Measurements from ENCODE around the gene ANP32B. TPM values are rescaled to one million over a fixed set of nuclear protein-coding genes. Genes with fewer than 3 reads are reported as not detected.

The ANP32B gene
- total RNA-seq, 2 experiments from 2014 or later, result 178 to 192 TPM

- POLR2A ChIA-PET, result no interaction called here
- no peaks in the 10 kb centered on the region for H3K36me3 ChIP-seq (ENCODE audit: insufficient read depth, low read length)
- Mint-ChIP-seq H3K9me3 (no peaks in the 10 kb centered on the region), H3K4me1 (ENCODE audit: low read depth) (peaks cover 3% of the 10 kb centered on the region), H3K36me3 (ENCODE audit: low read depth) (no peaks in the 10 kb centered on the region), H3K4me3 (no peak overlapping the region), H3K27me3 (peaks cover 4% of the 10 kb centered on the region), H3K27ac (no peak overlapping the region)
- no peak for TF ChIP-seq CTCF (IDR thresholded peaks at IDR 0.05)
- CTCF ChIA-PET, result interaction anchor here (0.8 to 1.0 kb wide), 2 partner anchors 18 to 75 kb away, joined by 3 read pairs; partner anchors contain the start of gene ANP32B
- H3K27me3 ChIP-seq (ENCODE audit: control insufficient read depth in 1 of 2, insufficient read depth in 2 of 2, low read length in 2 of 2), result no peaks in the 10 kb centered on the region
- H3K9me3 ChIP-seq (ENCODE audit: control insufficient read depth in 1 of 2, insufficient read depth in 1 of 2, low read length in 2 of 2), result no peaks in the 10 kb centered on the region
- no peak overlapping the region for H3K27ac ChIP-seq (ENCODE audit: low read depth in 1 of 2, low read length in 2 of 2)
- H3K4me3 ChIP-seq (ENCODE audit: low read length), result no peak overlapping the region
- intact Hi-C loops (cut with DNase I, micrococcal nuclease), result no loop called here
- no peak for ATAC-seq (ENCODE audit: poor library complexity)
- no peaks in the 10 kb centered on the region for H3K4me1 ChIP-seq (ENCODE audit: insufficient read depth, low read length)
- no peak for DNase-seq
Observed at GRCh38 chr9:97964901-97965300, 18.2 kb upstream of the ANP32B start.

- Histone ChIP-seq H3K36me3 (ENCODE audit: insufficient read depth, low read length) (no peaks in the 10 kb centered on the region), H3K27ac (ENCODE audit: low read depth in 1 of 2, low read length in 2 of 2) (no peak overlapping the region), H3K27me3 (ENCODE audit: control insufficient read depth in 1 of 2, insufficient read depth in 2 of 2, low read length in 2 of 2) (no peaks in the 10 kb centered on the region), H3K9me3 (ENCODE audit: control insufficient read depth in 1 of 2, insufficient read depth in 1 of 2, low read length in 2 of 2) (no peaks in the 10 kb centered on the region), H3K4me3 (ENCODE audit: low read length) (no peak overlapping the region), H3K4me1 (ENCODE audit: insufficient read depth, low read length) (no peaks in the 10 kb centered on the region)
- peaks cover 11% of the 10 kb centered on the region for H3K4me1 Mint-ChIP-seq (ENCODE audit: low read depth)
- no peak overlapping the region for H3K27ac Mint-ChIP-seq
- intact Hi-C loops (cut with DNase I, micrococcal nuclease), result no loop called here
- peaks cover 4% of the 10 kb centered on the region for H3K27me3 Mint-ChIP-seq
- no peak for ATAC-seq (ENCODE audit: poor library complexity)
- CTCF ChIA-PET, result interaction anchor here (0.7 kb wide), 1 partner anchor 32 kb away, joined by 3 read pairs; no protein-coding TSS in a partner anchor
- POLR2A ChIA-PET, result interaction anchor here (3.0 kb wide), 1 partner anchor 15 kb away, joined by 15 read pairs; the partner anchor contains the start of gene ANP32B
- no peaks in the 10 kb centered on the region for H3K9me3 Mint-ChIP-seq
- no peaks in the 10 kb centered on the region for H3K36me3 Mint-ChIP-seq (ENCODE audit: low read depth)
- no peak overlapping the region for H3K4me3 Mint-ChIP-seq
- DNase-seq, result no peak
- no peak for TF ChIP-seq CTCF (IDR thresholded peaks at IDR 0.05)
Observed at GRCh38 chr9:97966493-97966892, 16.6 kb upstream of the ANP32B start.

GRCh38 chr9:97969014-97969413, 14.1 kb upstream of the ANP32B start:
- intact Hi-C loops (cut with DNase I, micrococcal nuclease), result no loop called here
- no peak overlapping the region for H3K27ac ChIP-seq (ENCODE audit: low read depth in 1 of 2, low read length in 2 of 2)
- CTCF ChIA-PET, result interaction anchor here (1.4 kb wide), 1 partner anchor 14 kb away, joined by 3 read pairs; no protein-coding TSS in a partner anchor
- Mint-ChIP-seq H3K9me3 (no peaks in the 10 kb centered on the region), H3K36me3 (ENCODE audit: low read depth) (no peaks in the 10 kb centered on the region), H3K4me1 (ENCODE audit: low read depth) (peaks cover 11% of the 10 kb centered on the region), H3K27ac (no peak overlapping the region), H3K4me3 (no peak overlapping the region), H3K27me3 (peaks cover 4% of the 10 kb centered on the region)
- ATAC-seq (ENCODE audit: poor library complexity) (no peak), DNase-seq (no peak)
- H3K4me1 ChIP-seq (ENCODE audit: insufficient read depth, low read length), result no peaks in the 10 kb centered on the region
- no peak overlapping the region for H3K4me3 ChIP-seq (ENCODE audit: low read length)
- no peak for TF ChIP-seq CTCF (IDR thresholded peaks at IDR 0.05)
- no peaks in the 10 kb centered on the region for H3K36me3 ChIP-seq (ENCODE audit: insufficient read depth, low read length)
- H3K9me3 ChIP-seq (ENCODE audit: control insufficient read depth in 1 of 2, insufficient read depth in 1 of 2, low read length in 2 of 2), result no peaks in the 10 kb centered on the region
- POLR2A ChIA-PET, result interaction anchor here (0.6 to 3.3 kb wide), 2 partner anchors 13 to 64 kb away, joined by 3 to 22 read pairs; partner anchors contain the start of gene ANP32B
- H3K27me3 ChIP-seq (ENCODE audit: control insufficient read depth in 1 of 2, insufficient read depth in 2 of 2, low read length in 2 of 2), result no peaks in the 10 kb centered on the region
